HL-60 (cell line): Measurements from ENCODE around the gene ACTG1.

Experiments used
- CTCF ChIP-seq: IDR thresholded peaks from one replicate; pipeline ENCODE4 v1.5.1; 2011; ENCODE audit warnings: low read length, control low read depth, inconsistent platforms; ENCODE audit not compliant: insufficient read depth
- POLR2AphosphoS5 ChIP-seq: IDR thresholded peaks from 2 replicates; pipeline ENCODE4 v1.6.1; 2012; ENCODE audit warnings: low read depth
- REST ChIP-seq: IDR thresholded peaks from 2 replicates; pipeline ENCODE4 v1.6.1; 2012; ENCODE audit warnings: low read depth; ENCODE audit not compliant: insufficient replicate concordance

GRCh38 chr17:81535480-81536298 is 23.1 kb upstream of the ACTG1 start:
- TF ChIP-seq REST (no peak), CTCF (no peak), POLR2AphosphoS5 (no peak)
